Endothelial cell of umbilical vein (primary cell): Measurements from ENCODE around the gene KLF3. TPM values are rescaled to one million over a fixed set of nuclear protein-coding genes. Genes with fewer than 3 reads are reported as not detected.

Source experiments
- BruUV-seq: library from RNA; stranded (reverse); fragments of 400-500 nt; replicated peaks from 2 replicates; lab custom pipeline; 2021; lab: Mats Ljungman, UMichigan
- CTCF ChIA-PET: fragments of 300-600, 350-600 bp; sonication (Branson Sonifier 250); formaldehyde crosslinking; loops from one replicate; lab custom pipeline; 2021; ENCODE audit warnings: antibody characterized with exemption, inconsistent platforms; lab: Charles Lee
- POLR2A ChIA-PET: fragments of 300-600, 350-600 bp; sonication (Branson Sonifier 250); formaldehyde crosslinking; loops from one replicate; lab custom pipeline; 2021; ENCODE audit warnings: antibody characterized with exemption, inconsistent platforms; lab: Charles Lee
- DNase-seq: peaks from one replicate; pipeline ENCODE4 v3.0.0-alpha.2; 2011; ENCODE audit warnings: low read depth, low spot score
- FAIRE-seq: peaks from 2 replicates; lab custom pipeline; 2011; peaks lifted over from hg19 to GRCh38; lab: Jason Lieb, UNC
- H2AFZ ChIP-seq: 2 replicates; pipeline ENCODE4 v1.6.0; 2012; ENCODE audit warnings: low read depth, low read length, control low read depth, inconsistent platforms
- H3K27ac ChIP-seq: 2 replicates; pipeline ENCODE4 v1.5.1; 2011; ENCODE audit warnings: low read depth, mild to moderate bottlenecking, control low read depth, low read length, moderate library complexity; ENCODE audit not compliant: insufficient read depth
- H3K27me3 ChIP-seq, 2 experiments: 2 replicates each; pipeline versions ENCODE4 v1.6.0 to v1.6.1; 2011; ENCODE audit warnings: low read length in 2 of 2, mixed read lengths in 1 of 2; ENCODE audit not compliant: control insufficient read depth in 2 of 2, insufficient read depth in 2 of 2
- H3K36me3 ChIP-seq, 2 experiments: 2 replicates in 1 of 2; 3 replicates in 1 of 2; pipeline ENCODE4 v1.5.1; 2011; ENCODE audit warnings: low read length in 2 of 2, mild to moderate bottlenecking in 1 of 2, moderate library complexity in 1 of 2; ENCODE audit not compliant: control insufficient read depth in 2 of 2, insufficient read depth in 2 of 2; ENCODE audit errors: extremely low read depth in 1 of 2
- H3K4me1 ChIP-seq: 3 replicates; pipeline ENCODE4 v1.5.1; 2011; ENCODE audit warnings: mild to moderate bottlenecking, low read length; ENCODE audit not compliant: control insufficient read depth, insufficient read depth; ENCODE audit errors: extremely low read depth
- H3K4me2 ChIP-seq: 2 replicates; pipeline ENCODE4 v1.6.1; 2011; ENCODE audit warnings: low read length, control low read depth, mixed read lengths; ENCODE audit not compliant: insufficient read depth
- H3K4me3 ChIP-seq, 3 experiments: fragments of 200-600 bp in 1 of 3; sonication (generic), shearing (Covaris generic) in 1 of 3; replicated peaks in 1 of 3; 2 replicates each; pipeline ENCODE4 v1.5.1; 2011 to 2016; ENCODE audit warnings: control low read depth in 3 of 3, low read length in 3 of 3, mild to moderate bottlenecking in 2 of 3, inconsistent platforms in 1 of 3, low read depth in 1 of 3, moderate library complexity in 1 of 3; ENCODE audit not compliant: insufficient read depth in 1 of 3
- H3K79me2 ChIP-seq: 2 replicates; pipeline ENCODE4 v1.6.0; 2012; ENCODE audit warnings: low read length, inconsistent platforms; ENCODE audit not compliant: control insufficient read depth, insufficient read depth
- H3K9ac ChIP-seq: replicated peaks from 2 replicates; pipeline ENCODE3; 2011; ENCODE audit warnings: low read length, control low read depth; ENCODE audit not compliant: insufficient read depth; ENCODE audit errors: extremely low read depth
- H3K9me1 ChIP-seq: replicated peaks from 3 replicates; pipeline ENCODE4 v1.6.0; 2011; ENCODE audit warnings: mild to moderate bottlenecking, low read length; ENCODE audit not compliant: control insufficient read depth, insufficient read depth; ENCODE audit errors: extremely low read depth
- H3K9me3 ChIP-seq: replicated peaks from 2 replicates; pipeline ENCODE4 v1.5.1; 2012; ENCODE audit warnings: low read length, inconsistent platforms; ENCODE audit not compliant: control insufficient read depth, insufficient read depth
- H4K20me1 ChIP-seq: replicated peaks from 2 replicates; pipeline ENCODE3; 2011; ENCODE audit warnings: mild to moderate bottlenecking, low read length; ENCODE audit not compliant: control insufficient read depth, insufficient read depth; ENCODE audit errors: extremely low read depth
- EZH2 ChIP-seq: IDR thresholded peaks from 2 replicates; pipeline ENCODE4 v1.6.1; 2012; ENCODE audit warnings: borderline replicate concordance, low read depth, mild to moderate bottlenecking, moderate library complexity, low read length, inconsistent platforms; ENCODE audit not compliant: severe bottlenecking
- FOS ChIP-seq: IDR thresholded peaks from 2 replicates; pipeline ENCODE4 v1.6.1; 2011; ENCODE audit warnings: mild to moderate bottlenecking, low read length, moderate library complexity, borderline replicate concordance; ENCODE audit not compliant: insufficient read depth
- GATA2 ChIP-seq: IDR thresholded peaks from 2 replicates; pipeline ENCODE4 v1.7.0; 2011; ENCODE audit warnings: low read depth, mild to moderate bottlenecking, moderate library complexity, mixed read lengths, low read length; ENCODE audit not compliant: insufficient read length, insufficient read depth
- JUN ChIP-seq: IDR thresholded peaks from 2 replicates; pipeline ENCODE4 v1.6.1; 2011; ENCODE audit warnings: borderline replicate concordance, low read depth; ENCODE audit not compliant: insufficient read length, insufficient read depth
- MYC ChIP-seq: IDR thresholded peaks from one replicate; pipeline ENCODE4 v1.6.1; 2011; ENCODE audit warnings: mild to moderate bottlenecking, low read depth, low read length
- POLR2A ChIP-seq: IDR thresholded peaks from 2 replicates; pipeline ENCODE4 v1.6.1; 2012; ENCODE audit warnings: low read depth, mild to moderate bottlenecking, control low read depth, low read length
- POLR2AphosphoS5 ChIP-seq: IDR thresholded peaks from 2 replicates; pipeline ENCODE4 v1.6.1; 2012; ENCODE audit warnings: low read depth, mild to moderate bottlenecking, control low read depth, low read length, moderate library complexity; ENCODE audit not compliant: insufficient read depth
- dilution Hi-C: fragments of 300-500 bp; cut with MboI; formaldehyde crosslinking; loops from one replicate; pipeline ENCODE4 v1.15.0; 2019; ENCODE audit warnings: low sequenced_read_pairs; ENCODE audit not compliant: extremely low pct_ligation_motif_present
- intact Hi-C: fragments of 100-400 bp; cut with micrococcal nuclease; formaldehyde crosslinking; loops from one replicate; pipeline ENCODE4 v1.10.0; 2022
- polyA plus RNA-seq, 4 experiments: library from polyadenylated mRNA; depleted of rRNA in 3 of 4; stranded (reverse) in 3 of 4; unstranded in 1 of 4; fragments of >200 nt; gene quantifications; 2 replicates each; pipeline versions ENCODE4 v1.2.1 to v1.2.3, GENCODE V29; 2011 to 2012; ENCODE audit warnings: missing spikeins in 1 of 4
- total RNA-seq: library from RNA; stranded (reverse); gene quantifications from 2 replicates; pipeline ENCODE4 v1.2.3, GENCODE V29; 2021
- TF ChIP-seq, protein P1 (sequence below), 2 donors: IDR thresholded peaks; 1 replicate in 1 of 2; 2 replicates in 1 of 2; pipeline ENCODE4 v1.5.1; 2011; ENCODE audit warnings: low read length in 2 of 2, mild to moderate bottlenecking in 2 of 2, moderate library complexity in 2 of 2, control low read depth in 1 of 2, inconsistent platforms in 1 of 2, low read depth in 1 of 2; ENCODE audit not compliant: insufficient read depth in 1 of 2; ENCODE audit errors: extremely low read depth in 1 of 2
- TF ChIP-seq, protein P2 (sequence below): IDR thresholded peaks from 2 replicates; pipeline ENCODE4 v1.6.1; 2011; ENCODE audit not compliant: insufficient read depth, insufficient read length

The KLF3 gene
- total and polyA plus RNA-seq, 2 donors (not counting 3 experiments of a cell fraction or from before 2014, with no cell fraction given), result 27.7 to 50.5 TPM

DNA sequence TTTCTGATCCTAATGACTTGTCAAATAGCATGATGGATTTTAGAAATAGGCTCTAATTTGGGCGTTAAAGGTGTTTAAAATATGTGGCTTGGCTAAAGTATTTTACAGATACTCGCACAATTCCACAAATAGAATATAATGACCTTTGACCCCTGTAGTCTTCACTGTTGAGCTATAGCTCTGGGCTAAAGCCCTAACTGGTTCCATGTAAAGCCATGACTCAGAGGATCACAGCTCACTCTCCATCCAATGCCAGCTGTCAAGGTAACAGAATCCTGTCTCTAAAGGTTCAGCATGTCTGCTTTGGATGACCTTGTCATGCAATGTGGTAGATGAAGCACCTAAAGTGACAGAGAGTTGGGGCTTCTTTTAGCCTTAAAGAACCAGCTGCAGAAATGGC lies 76.3 kb downstream of the KLF3 start:
- Histone ChIP-seq H3K9me1 (no peaks in the 10 kb centered on the region), H2AFZ (no peak overlapping the region), H3K4me2 (no peak overlapping the region), H3K4me1 (no peaks in the 10 kb centered on the region), H3K9me3 (no peaks in the 10 kb centered on the region), H3K4me3 (no peak overlapping the region), H3K79me2 (no peaks in the 10 kb centered on the region), H4K20me1 (no peaks in the 10 kb centered on the region), H3K36me3 (no peaks in the 10 kb centered on the region), H3K9ac (no peak overlapping the region), H3K27ac (no peak overlapping the region), H3K27me3 (peaks cover 0 to 7% of the 10 kb centered on the region in 2 experiments)
- CTCF ChIA-PET, result interaction anchor here (0.9 to 1.6 kb wide), 2 partner anchors 19 to 120 kb away, joined by 3 to 4 read pairs; no protein-coding TSS in a partner anchor
- FAIRE-seq (no peak), DNase-seq (no peak)
- BruUV-seq, result no TSS peak
- POLR2A ChIA-PET, result no interaction called here
- intact Hi-C loops, result no loop called here
- dilution Hi-C loops, result no loop called here
- TF ChIP-seq POLR2AphosphoS5 (no peak), EZH2 (no peak), POLR2A (no peak), JUN (no peak), MYC (no peak), FOS (no peak), GATA2 (no peak)
- TF ChIP-seq, protein P1, sequence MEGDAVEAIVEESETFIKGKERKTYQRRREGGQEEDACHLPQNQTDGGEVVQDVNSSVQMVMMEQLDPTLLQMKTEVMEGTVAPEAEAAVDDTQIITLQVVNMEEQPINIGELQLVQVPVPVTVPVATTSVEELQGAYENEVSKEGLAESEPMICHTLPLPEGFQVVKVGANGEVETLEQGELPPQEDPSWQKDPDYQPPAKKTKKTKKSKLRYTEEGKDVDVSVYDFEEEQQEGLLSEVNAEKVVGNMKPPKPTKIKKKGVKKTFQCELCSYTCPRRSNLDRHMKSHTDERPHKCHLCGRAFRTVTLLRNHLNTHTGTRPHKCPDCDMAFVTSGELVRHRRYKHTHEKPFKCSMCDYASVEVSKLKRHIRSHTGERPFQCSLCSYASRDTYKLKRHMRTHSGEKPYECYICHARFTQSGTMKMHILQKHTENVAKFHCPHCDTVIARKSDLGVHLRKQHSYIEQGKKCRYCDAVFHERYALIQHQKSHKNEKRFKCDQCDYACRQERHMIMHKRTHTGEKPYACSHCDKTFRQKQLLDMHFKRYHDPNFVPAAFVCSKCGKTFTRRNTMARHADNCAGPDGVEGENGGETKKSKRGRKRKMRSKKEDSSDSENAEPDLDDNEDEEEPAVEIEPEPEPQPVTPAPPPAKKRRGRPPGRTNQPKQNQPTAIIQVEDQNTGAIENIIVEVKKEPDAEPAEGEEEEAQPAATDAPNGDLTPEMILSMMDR (IDR thresholded peaks at IDR 0.05; ENCODE audit: extremely low read depth in 1 of 2, insufficient read depth in 1 of 2, low read depth in 1 of 2, low read length in 2 of 2), result no peak
- TF ChIP-seq, protein P2, sequence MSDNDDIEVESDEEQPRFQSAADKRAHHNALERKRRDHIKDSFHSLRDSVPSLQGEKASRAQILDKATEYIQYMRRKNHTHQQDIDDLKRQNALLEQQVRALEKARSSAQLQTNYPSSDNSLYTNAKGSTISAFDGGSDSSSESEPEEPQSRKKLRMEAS, result no peak
